K562 (cell line): ENCODE measurements around the gene GCN1. TPM values are rescaled to one million over a fixed set of nuclear protein-coding genes. Genes with fewer than 3 reads are reported as not detected.

ENCODE experiments used
- microRNA-seq: library from miRNA; unstranded; fragments of <30 nt; microRNA quantifications from one replicate; pipeline ENCODE4, GENCODE V29; 2018; ENCODE audit warnings: borderline microRNAs expressed
- polyA plus RNA-seq, 8 experiments: library from polyadenylated mRNA; depleted of rRNA in 4 of 8; stranded (reverse) in 5 of 8; unstranded in 3 of 8; fragments of >200 nt; fragmentation: Nextera tagmentation in 2 of 8; fragmentation: Illumina TruSeq in 1 of 8; extraction: Ambion mirVana in 2 of 8; extraction: Trizol in 1 of 8; gene quantifications; 2 replicates each; pipeline versions ENCODE4 v1.2.1 to v1.2.3, GENCODE V29; 2011 to 2014; ENCODE audit warnings: inconsistent platforms in 1 of 8, missing spikeins in 1 of 8
- small RNA-seq: library from RNA; depleted of rRNA; stranded (forward); fragments of <200 nt; gene quantifications from one replicate; pipeline ENCODE3, GENCODE V24; 2014
- total RNA-seq, 7 experiments: library from RNA; depleted of rRNA in 6 of 7; stranded (reverse); fragments of >200 nt in 6 of 7; fragmentation: Illumina TruSeq in 2 of 7; extraction: Trizol in 2 of 7; gene quantifications; 2 replicates each; pipeline versions ENCODE4 v1.2.1 to v1.2.3, GENCODE V29; 2011 to 2021; ENCODE audit warnings: low replicate concordance in 1 of 7

The GCN1 gene
- total and polyA plus RNA-seq, 9 of the 15 experiments (the other 6 are each of a cell fraction or from before 2014, with no cell fraction given): 11.9 to 190 (median 51.7) TPM

Small RNA genes within 50 kb of the gene (microRNA-seq; reads per million reads assigned to microRNA genes)
- gene MIR4498: 0.27 reads per million

Small RNA genes within 50 kb of the gene (small RNA-seq; reads per million reads assigned to genes)
- gene MIR4498: 0.22 reads per million

Other genes with a start within 250 kb of the GCN1 start
Only the 7 nearest of the 10 such genes appear.
- 38.9 and 47.9 TPM in 2 replicates for gene RAB35, start 78.0 kb downstream of the GCN1 start, total RNA-seq (2014; rRNA removed)
- 19.5 and 22.9 TPM in 2 replicates for gene RAB35, start 78.0 kb downstream of the GCN1 start, total RNA-seq (2014; rRNA removed; fragmentation: Illumina TruSeq; extraction: Trizol)
- 36.0 and 36.6 TPM in 2 replicates for gene RAB35, start 78.0 kb downstream of the GCN1 start, total RNA-seq (2015; rRNA removed; fragmentation: Illumina TruSeq; extraction: Trizol)
- gene RAB35, start 78.0 kb downstream of the GCN1 start, total RNA-seq (2021): 66.8 and 76.3 TPM in 2 replicates
- 32.4 and 45.4 TPM in 2 replicates for gene RAB35, start 78.0 kb downstream of the GCN1 start, polyA plus RNA-seq (2011; rRNA removed)
- 42.0 and 54.4 TPM in 2 replicates for gene RAB35, start 78.0 kb downstream of the GCN1 start, polyA plus RNA-seq (2014; fragmentation: Illumina TruSeq; extraction: Trizol)
- under 1 TPM; 0.65 to 0.94 TPM for gene RAB35, start 78.0 kb downstream of the GCN1 start, polyA plus RNA-seq (2014; fragmentation: Nextera tagmentation; extraction: Ambion mirVana)
- 49.1 and 50.6 TPM in 2 replicates for gene RAB35, start 78.0 kb downstream of the GCN1 start, polyA plus RNA-seq (2014; rRNA removed)
- 4,900 and 6,436 TPM in 2 replicates for gene RPLP0, start 6.4 kb upstream of the GCN1 start, total RNA-seq (2014; rRNA removed)
- gene RPLP0, start 6.4 kb upstream of the GCN1 start, total RNA-seq (2014; rRNA removed; fragmentation: Illumina TruSeq; extraction: Trizol): 3,191 and 3,833 TPM in 2 replicates
- gene RPLP0, start 6.4 kb upstream of the GCN1 start, total RNA-seq (2015; rRNA removed; fragmentation: Illumina TruSeq; extraction: Trizol): 3,802 and 3,820 TPM in 2 replicates
- gene RPLP0, start 6.4 kb upstream of the GCN1 start, total RNA-seq (2021): 3,845 and 4,075 TPM in 2 replicates
- 7,931 and 10,886 TPM in 2 replicates for gene RPLP0, start 6.4 kb upstream of the GCN1 start, polyA plus RNA-seq (2011; rRNA removed)
- gene RPLP0, start 6.4 kb upstream of the GCN1 start, polyA plus RNA-seq (2014; fragmentation: Illumina TruSeq; extraction: Trizol): 5,372 and 5,510 TPM in 2 replicates
- 1,000 to 10,000 TPM; 6,875 to 7,674 TPM for gene RPLP0, start 6.4 kb upstream of the GCN1 start, polyA plus RNA-seq (2014; fragmentation: Nextera tagmentation; extraction: Ambion mirVana)
- gene RPLP0, start 6.4 kb upstream of the GCN1 start, polyA plus RNA-seq (2014; rRNA removed): 6,483 and 6,682 TPM in 2 replicates
- 18.6 and 22.7 TPM in 2 replicates for gene PXN, start 71.0 kb upstream of the GCN1 start, total RNA-seq (2014; rRNA removed)
- gene PXN, start 71.0 kb upstream of the GCN1 start, total RNA-seq (2014; rRNA removed; fragmentation: Illumina TruSeq; extraction: Trizol): 13.1 and 16.4 TPM in 2 replicates
- gene PXN, start 71.0 kb upstream of the GCN1 start, total RNA-seq (2015; rRNA removed; fragmentation: Illumina TruSeq; extraction: Trizol): 13.5 and 14.2 TPM in 2 replicates
- gene PXN, start 71.0 kb upstream of the GCN1 start, total RNA-seq (2021): 66.6 and 74.1 TPM in 2 replicates
- 28.6 and 44.1 TPM in 2 replicates for gene PXN, start 71.0 kb upstream of the GCN1 start, polyA plus RNA-seq (2011; rRNA removed)
- 64.7 and 71.8 TPM in 2 replicates for gene PXN, start 71.0 kb upstream of the GCN1 start, polyA plus RNA-seq (2014; fragmentation: Illumina TruSeq; extraction: Trizol)
- gene PXN, start 71.0 kb upstream of the GCN1 start, polyA plus RNA-seq (2014; fragmentation: Nextera tagmentation; extraction: Ambion mirVana): 1 to 10 TPM; 4.0 to 4.8 TPM
- 40.7 and 42.2 TPM in 2 replicates for gene PXN, start 71.0 kb upstream of the GCN1 start, polyA plus RNA-seq (2014; rRNA removed)
- gene RNU4-2, start 97.2 kb upstream of the GCN1 start, total RNA-seq (2014; rRNA removed): under 0.01 TPM in 2 replicates
- 25,223 and 25,496 TPM in 2 replicates for gene RNU4-2, start 97.2 kb upstream of the GCN1 start, total RNA-seq (2014; rRNA removed; fragmentation: Illumina TruSeq; extraction: Trizol)
- 12,048 and 12,298 TPM in 2 replicates for gene RNU4-2, start 97.2 kb upstream of the GCN1 start, total RNA-seq (2015; rRNA removed; fragmentation: Illumina TruSeq; extraction: Trizol)
- gene RNU4-2, start 97.2 kb upstream of the GCN1 start, total RNA-seq (2021): 3,537 and 4,682 TPM in 2 replicates
- gene RNU4-2, start 97.2 kb upstream of the GCN1 start, polyA plus RNA-seq (2011; rRNA removed): under 0.01 TPM in 1 of 2 replicates, not detected in the other
- gene RNU4-2, start 97.2 kb upstream of the GCN1 start, polyA plus RNA-seq (2014; fragmentation: Illumina TruSeq; extraction: Trizol): not detected in 2 replicates
- not detected for gene RNU4-2, start 97.2 kb upstream of the GCN1 start, polyA plus RNA-seq (2014; fragmentation: Nextera tagmentation; extraction: Ambion mirVana)
- gene RNU4-2, start 97.2 kb upstream of the GCN1 start, polyA plus RNA-seq (2014; rRNA removed): not detected in 2 replicates
- under 0.01 TPM in 2 replicates for gene RNU4-1, start 98.5 kb upstream of the GCN1 start, total RNA-seq (2014; rRNA removed)
- 19,719 and 20,874 TPM in 2 replicates for gene RNU4-1, start 98.5 kb upstream of the GCN1 start, total RNA-seq (2014; rRNA removed; fragmentation: Illumina TruSeq; extraction: Trizol)
- 10,612 and 10,827 TPM in 2 replicates for gene RNU4-1, start 98.5 kb upstream of the GCN1 start, total RNA-seq (2015; rRNA removed; fragmentation: Illumina TruSeq; extraction: Trizol)
- gene RNU4-1, start 98.5 kb upstream of the GCN1 start, total RNA-seq (2021): 3,001 and 3,563 TPM in 2 replicates
- gene RNU4-1, start 98.5 kb upstream of the GCN1 start, polyA plus RNA-seq (2011; rRNA removed): under 0.01 TPM in 2 replicates
- gene RNU4-1, start 98.5 kb upstream of the GCN1 start, polyA plus RNA-seq (2014; fragmentation: Illumina TruSeq; extraction: Trizol): not detected in 2 replicates
- not detected for gene RNU4-1, start 98.5 kb upstream of the GCN1 start, polyA plus RNA-seq (2014; fragmentation: Nextera tagmentation; extraction: Ambion mirVana)
- gene RNU4-1, start 98.5 kb upstream of the GCN1 start, polyA plus RNA-seq (2014; rRNA removed): not detected in 2 replicates
- 0.86 and 3.1 TPM in 2 replicates for gene SIRT4, start 107.6 kb upstream of the GCN1 start, total RNA-seq (2014; rRNA removed)
- 2.3 TPM in 2 replicates for gene SIRT4, start 107.6 kb upstream of the GCN1 start, total RNA-seq (2014; rRNA removed; fragmentation: Illumina TruSeq; extraction: Trizol)
- 1.5 and 1.6 TPM in 2 replicates for gene SIRT4, start 107.6 kb upstream of the GCN1 start, total RNA-seq (2015; rRNA removed; fragmentation: Illumina TruSeq; extraction: Trizol)
- gene SIRT4, start 107.6 kb upstream of the GCN1 start, total RNA-seq (2021): 2.5 and 3.1 TPM in 2 replicates
- 2.4 and 3.2 TPM in 2 replicates for gene SIRT4, start 107.6 kb upstream of the GCN1 start, polyA plus RNA-seq (2011; rRNA removed)
- gene SIRT4, start 107.6 kb upstream of the GCN1 start, polyA plus RNA-seq (2014; fragmentation: Illumina TruSeq; extraction: Trizol): 2.7 and 2.8 TPM in 2 replicates
- gene SIRT4, start 107.6 kb upstream of the GCN1 start, polyA plus RNA-seq (2014; fragmentation: Nextera tagmentation; extraction: Ambion mirVana): 1 to 10 TPM; 5.1 to 5.2 TPM
- 1.8 and 3.2 TPM in 2 replicates for gene SIRT4, start 107.6 kb upstream of the GCN1 start, polyA plus RNA-seq (2014; rRNA removed)
- gene PLA2G1B, start 133.1 kb upstream of the GCN1 start, total RNA-seq (2014; rRNA removed): not detected in 2 replicates
- not detected in 2 replicates for gene PLA2G1B, start 133.1 kb upstream of the GCN1 start, total RNA-seq (2014; rRNA removed; fragmentation: Illumina TruSeq; extraction: Trizol)
- not detected in 2 replicates for gene PLA2G1B, start 133.1 kb upstream of the GCN1 start, total RNA-seq (2015; rRNA removed; fragmentation: Illumina TruSeq; extraction: Trizol)
- gene PLA2G1B, start 133.1 kb upstream of the GCN1 start, total RNA-seq (2021): 1.4 and 1.8 TPM in 2 replicates
- not detected in 2 replicates for gene PLA2G1B, start 133.1 kb upstream of the GCN1 start, polyA plus RNA-seq (2011; rRNA removed)
- gene PLA2G1B, start 133.1 kb upstream of the GCN1 start, polyA plus RNA-seq (2014; fragmentation: Illumina TruSeq; extraction: Trizol): not detected in 2 replicates
- not detected for gene PLA2G1B, start 133.1 kb upstream of the GCN1 start, polyA plus RNA-seq (2014; fragmentation: Nextera tagmentation; extraction: Ambion mirVana)
- not detected in 2 replicates for gene PLA2G1B, start 133.1 kb upstream of the GCN1 start, polyA plus RNA-seq (2014; rRNA removed)